ENCODE data around the gene CD4. TPM values are rescaled to one million over a fixed set of nuclear protein-coding genes. Genes with fewer than 3 reads are reported as not detected.
A peak's percentile ranks its signal among the peaks of the same experiment; 100 is the strongest.

Gene CD4
- total and polyA plus RNA-seq, 10 of the 15 experiments (the other 5 are each of a cell fraction or from before 2014, with no cell fraction given): 0.24 to 1.6 (median 0.69) TPM

DNA sequence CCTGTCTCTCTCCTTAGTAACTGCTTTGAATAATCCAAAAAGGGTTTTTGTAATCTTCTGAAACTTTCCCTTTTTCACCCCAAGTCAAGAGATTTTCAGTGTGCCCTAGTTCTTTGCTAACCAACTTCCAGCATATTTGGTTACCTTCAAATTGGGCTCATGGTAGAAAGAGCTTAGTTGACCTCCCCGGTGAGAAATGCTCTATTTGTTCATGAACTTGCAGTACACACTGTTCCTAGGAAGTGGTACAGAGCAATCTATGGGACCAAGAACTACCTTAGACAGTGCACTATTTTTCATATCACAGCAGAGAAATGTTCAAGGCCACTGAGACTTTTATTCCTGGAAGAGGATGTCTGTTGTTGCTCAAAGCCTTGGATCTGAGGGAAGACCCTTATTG is 64.3 kb downstream of the CD4 start:
- CTCF ChIA-PET: interaction anchor here (1.8 to 9.9 kb wide), 5 partner anchors 15 to 130 kb away, joined by 4 to 173 read pairs (median 22); partner anchors contain the start of genes COPS7A, MLF2, SPSB2 and TPI1
- FAIRE-seq: no peak

DNA sequence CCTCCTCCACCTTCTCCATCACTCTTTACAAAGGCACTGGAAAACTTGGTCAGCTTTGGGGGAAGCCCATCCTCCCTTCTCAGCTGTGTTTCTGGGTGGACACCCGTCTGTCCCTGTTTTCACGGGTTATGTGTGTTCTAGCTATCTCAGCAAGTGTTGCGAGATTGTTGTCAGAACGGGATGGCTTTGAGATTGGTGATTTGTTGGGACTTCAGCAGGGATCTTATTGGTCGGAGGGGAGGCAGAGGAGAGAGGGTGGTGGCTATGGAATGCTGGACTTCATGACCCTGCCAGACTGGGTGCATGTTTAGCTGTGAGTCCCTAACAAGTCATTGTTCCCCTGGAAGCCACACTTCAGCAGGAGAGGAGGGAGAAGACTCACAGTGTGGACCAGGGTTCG is 64.7 kb downstream of the CD4 start:
- in situ Hi-C loops (cut with MboI): no loop called here

More for the DNA sequence above, 64.3 kb downstream of the CD4 start:
- Histone ChIP-seq H3K36me3 (ENCODE audit: control insufficient read depth in 2 of 2, insufficient read depth in 2 of 2, low read length in 1 of 2) (peaks cover 21 to 30% of the 10 kb centered on the region in 2 experiments), H2AFZ (ENCODE audit: control insufficient read depth, low read depth, low read length) (no peak overlapping the region), H3K9ac (ENCODE audit: control insufficient read depth, insufficient read depth, low read length) (peak overlapping the region; percentile 60), H3K4me1 (ENCODE audit: control insufficient read depth, insufficient read depth, low read length) (peaks cover 24% of the 10 kb centered on the region), H4K20me1 (ENCODE audit: control insufficient read depth, insufficient read depth) (no peaks in the 10 kb centered on the region), H3K9me3 (replicated peaks; ENCODE audit: control insufficient read depth, insufficient read depth, low read length) (no peaks in the 10 kb centered on the region), H3K27ac (ENCODE audit: control insufficient read depth, insufficient read depth) (peak overlapping the region; percentile 84), H3K4me2 (ENCODE audit: control insufficient read depth, insufficient read depth) (peak overlapping the region; percentile 45; the same call in 1 of the 2 replicates), H3K4me3 (peak overlapping the region; percentile 82), H3K79me2 (ENCODE audit: control insufficient read depth, insufficient read depth, low read length) (peaks cover 41% of the 10 kb centered on the region), H3K27me3 (replicated peaks in 1 of 2; ENCODE audit: control insufficient read depth in 2 of 2, insufficient read depth in 2 of 2, low read length in 1 of 2) (no peaks in the 10 kb centered on the region)
- ChIA-PET SMC1A (ENCODE audit: uncharacterized antibody, unreplicated experiment) (interaction anchor here (1.5 to 4.8 kb wide), 5 partner anchors 14 to 100 kb away, joined by 4 to 42 read pairs (median 15); partner anchors contain the start of genes MLF2, SPSB2 and TPI1), RAD21 (ENCODE audit: unreplicated experiment) (interaction anchor here (0.9 to 5.6 kb wide), 3 partner anchors 14 to 38 kb away, joined by 4 to 42 read pairs (median 41); partner anchors contain the start of genes SPSB2 and TPI1), POLR2A (interaction anchor here (0.5 to 8.9 kb wide), 7 partner anchors 13 to 222 kb away, joined by 3 to 84 read pairs (median 19); partner anchors contain the start of genes COPS7A, MLF2, SPSB2 and TPI1)
- BruUV-seq (replicated peaks): no TSS peak
- in situ Hi-C loops (cut with MboI) (no loop called here), intact Hi-C loops (cut with micrococcal nuclease; ENCODE audit: unreplicated experiment) (loop anchor here (5.0 kb wide), 1 partner anchor 166 kb away; the partner anchor contains the start of gene ZNF384)
- no peak for TF ChIP-seq RELA (IDR thresholded peaks at IDR 0.05; ENCODE audit: borderline replicate concordance, partially characterized antibody)
- no peak for TF ChIP-seq RCOR1 (conservative IDR thresholded peaks at IDR 0.05; ENCODE audit: low read depth, low read length)
- DNase-seq (ENCODE audit: low read depth, low spot score) (no peak), ATAC-seq (no peak)
- WGBS (ENCODE audit: insufficient coverage, insufficient replicate concordance, low lambda C conversion rate, missing lambda C conversion rate): 100% methylated on average over 1 of the region's 1 CpG

More for the DNA sequence above, 64.7 kb downstream of the CD4 start:
- no peaks in the 10 kb centered on the region for H4K20me1 ChIP-seq (ENCODE audit: control insufficient read depth, insufficient read depth)
- FAIRE-seq (no peak), ATAC-seq (no peak), DNase-seq (ENCODE audit: low read depth, low spot score) (no peak)
- POLR2A ChIA-PET: interaction anchor here (5.0 to 8.9 kb wide), 2 partner anchors 13 to 18 kb away, joined by 52 to 84 read pairs; partner anchors contain the start of genes SPSB2 and TPI1
- peaks cover 20% of the 10 kb centered on the region for H3K4me1 ChIP-seq (ENCODE audit: control insufficient read depth, insufficient read depth, low read length)
- peaks cover 24 to 32% of the 10 kb centered on the region in 2 experiments for H3K36me3 ChIP-seq (ENCODE audit: control insufficient read depth in 2 of 2, insufficient read depth in 2 of 2, low read length in 1 of 2)
- SMC1A ChIA-PET (ENCODE audit: uncharacterized antibody, unreplicated experiment): interaction anchor here (1.5 to 4.8 kb wide), 3 partner anchors 13 to 38 kb away, joined by 4 to 42 read pairs (median 26); partner anchors contain the start of genes SPSB2 and TPI1
- H3K4me3 ChIP-seq: no peak overlapping the region
- BruUV-seq (replicated peaks): no TSS peak
- RAD21 ChIA-PET (ENCODE audit: unreplicated experiment): interaction anchor here (4.3 to 5.6 kb wide), 2 partner anchors 14 to 19 kb away, joined by 41 to 42 read pairs; partner anchors contain the start of genes SPSB2 and TPI1
- H3K27ac ChIP-seq (ENCODE audit: control insufficient read depth, insufficient read depth): no peak overlapping the region
- intact Hi-C loops (cut with micrococcal nuclease; ENCODE audit: unreplicated experiment): loop anchor here (5.0 kb wide), 1 partner anchor 167 kb away; the partner anchor contains the start of gene ZNF384
- no peak for TF ChIP-seq CREM (IDR thresholded peaks at IDR 0.05; ENCODE audit: low read depth)
- no peak for TF ChIP-seq CHD2 (IDR thresholded peaks at IDR 0.05; ENCODE audit: borderline replicate concordance, low read depth, low read length)
- TF ChIP-seq, protein P1, sequence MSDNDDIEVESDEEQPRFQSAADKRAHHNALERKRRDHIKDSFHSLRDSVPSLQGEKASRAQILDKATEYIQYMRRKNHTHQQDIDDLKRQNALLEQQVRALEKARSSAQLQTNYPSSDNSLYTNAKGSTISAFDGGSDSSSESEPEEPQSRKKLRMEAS (IDR thresholded peaks at IDR 0.05; ENCODE audit: low read depth, low read length): no peak
- no peak for TF ChIP-seq MTA2 (IDR thresholded peaks at IDR 0.05; ENCODE audit: low read depth)
- no peak for TF ChIP-seq ZNF207 (IDR thresholded peaks at IDR 0.05; ENCODE audit: borderline replicate concordance)
- TF ChIP-seq LARP7 (IDR thresholded peaks at IDR 0.05): no peak
- no peak for TF ChIP-seq YBX1 (IDR thresholded peaks at IDR 0.05)
- no peak for TF ChIP-seq BHLHE40 (IDR thresholded peaks at IDR 0.05; ENCODE audit: borderline replicate concordance in 1 of 2, low read depth in 2 of 2, low read length in 1 of 2)
- no peak for TF ChIP-seq PAX5 (IDR thresholded peaks at IDR 0.05; ENCODE audit: borderline replicate concordance, low read depth, low read length)
- TF ChIP-seq EGR1 (IDR thresholded peaks at IDR 0.05; ENCODE audit: borderline replicate concordance in 1 of 2, low read depth in 2 of 2, low read length in 2 of 2): no peak
- TF ChIP-seq, protein P2, sequence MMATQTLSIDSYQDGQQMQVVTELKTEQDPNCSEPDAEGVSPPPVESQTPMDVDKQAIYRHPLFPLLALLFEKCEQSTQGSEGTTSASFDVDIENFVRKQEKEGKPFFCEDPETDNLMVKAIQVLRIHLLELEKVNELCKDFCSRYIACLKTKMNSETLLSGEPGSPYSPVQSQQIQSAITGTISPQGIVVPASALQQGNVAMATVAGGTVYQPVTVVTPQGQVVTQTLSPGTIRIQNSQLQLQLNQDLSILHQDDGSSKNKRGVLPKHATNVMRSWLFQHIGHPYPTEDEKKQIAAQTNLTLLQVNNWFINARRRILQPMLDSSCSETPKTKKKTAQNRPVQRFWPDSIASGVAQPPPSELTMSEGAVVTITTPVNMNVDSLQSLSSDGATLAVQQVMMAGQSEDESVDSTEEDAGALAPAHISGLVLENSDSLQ (IDR thresholded peaks at IDR 0.05): no peak
- no peak overlapping the region for H2AFZ ChIP-seq (ENCODE audit: control insufficient read depth, low read depth, low read length)
- H3K9me3 ChIP-seq (replicated peaks; ENCODE audit: control insufficient read depth, insufficient read depth, low read length): no peaks in the 10 kb centered on the region
- WGBS (ENCODE audit: insufficient coverage, insufficient replicate concordance, low lambda C conversion rate, missing lambda C conversion rate): 77% methylated on average over 6 of the region's 6 CpGs
- no peak overlapping the region for H3K4me2 ChIP-seq (ENCODE audit: control insufficient read depth, insufficient read depth)
- peaks cover 38% of the 10 kb centered on the region for H3K79me2 ChIP-seq (ENCODE audit: control insufficient read depth, insufficient read depth, low read length)
- H3K27me3 ChIP-seq (replicated peaks in 1 of 2; ENCODE audit: control insufficient read depth in 2 of 2, insufficient read depth in 2 of 2, low read length in 1 of 2): no peaks in the 10 kb centered on the region
- CTCF ChIA-PET: interaction anchor here (3.4 to 9.9 kb wide), 3 partner anchors 15 to 37 kb away, joined by 22 to 173 read pairs (median 72); partner anchors contain the start of genes SPSB2 and TPI1
- H3K9ac ChIP-seq (ENCODE audit: control insufficient read depth, insufficient read depth, low read length): no peak overlapping the region

All from GM12878 (cell line).